ENCODE data around the gene ALK.

DNA sequence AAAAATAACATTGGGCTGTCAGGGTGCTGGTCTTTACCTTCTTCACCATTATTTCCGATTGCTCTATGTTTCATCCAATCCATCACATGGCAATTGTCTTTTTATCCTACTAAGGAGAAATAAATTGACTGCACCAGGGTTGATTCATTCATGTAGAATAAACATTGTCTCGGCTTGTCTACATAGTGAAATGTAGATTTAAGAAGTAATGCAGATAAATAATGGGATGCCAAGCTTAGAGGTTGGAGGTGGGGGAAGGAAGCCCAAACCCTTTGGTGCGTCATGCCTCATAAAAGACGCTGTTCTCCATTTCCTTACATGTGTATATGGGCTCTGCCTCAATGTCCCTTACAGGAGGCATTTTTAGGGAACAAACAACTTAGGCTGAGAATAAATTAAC, 117.8 kb downstream of the ALK start:
- TF ChIP-seq POLR2AphosphoS5 (IDR thresholded peaks at IDR 0.05; ENCODE audit: low read depth, low read length), result no peak
- TF ChIP-seq, protein P1, sequence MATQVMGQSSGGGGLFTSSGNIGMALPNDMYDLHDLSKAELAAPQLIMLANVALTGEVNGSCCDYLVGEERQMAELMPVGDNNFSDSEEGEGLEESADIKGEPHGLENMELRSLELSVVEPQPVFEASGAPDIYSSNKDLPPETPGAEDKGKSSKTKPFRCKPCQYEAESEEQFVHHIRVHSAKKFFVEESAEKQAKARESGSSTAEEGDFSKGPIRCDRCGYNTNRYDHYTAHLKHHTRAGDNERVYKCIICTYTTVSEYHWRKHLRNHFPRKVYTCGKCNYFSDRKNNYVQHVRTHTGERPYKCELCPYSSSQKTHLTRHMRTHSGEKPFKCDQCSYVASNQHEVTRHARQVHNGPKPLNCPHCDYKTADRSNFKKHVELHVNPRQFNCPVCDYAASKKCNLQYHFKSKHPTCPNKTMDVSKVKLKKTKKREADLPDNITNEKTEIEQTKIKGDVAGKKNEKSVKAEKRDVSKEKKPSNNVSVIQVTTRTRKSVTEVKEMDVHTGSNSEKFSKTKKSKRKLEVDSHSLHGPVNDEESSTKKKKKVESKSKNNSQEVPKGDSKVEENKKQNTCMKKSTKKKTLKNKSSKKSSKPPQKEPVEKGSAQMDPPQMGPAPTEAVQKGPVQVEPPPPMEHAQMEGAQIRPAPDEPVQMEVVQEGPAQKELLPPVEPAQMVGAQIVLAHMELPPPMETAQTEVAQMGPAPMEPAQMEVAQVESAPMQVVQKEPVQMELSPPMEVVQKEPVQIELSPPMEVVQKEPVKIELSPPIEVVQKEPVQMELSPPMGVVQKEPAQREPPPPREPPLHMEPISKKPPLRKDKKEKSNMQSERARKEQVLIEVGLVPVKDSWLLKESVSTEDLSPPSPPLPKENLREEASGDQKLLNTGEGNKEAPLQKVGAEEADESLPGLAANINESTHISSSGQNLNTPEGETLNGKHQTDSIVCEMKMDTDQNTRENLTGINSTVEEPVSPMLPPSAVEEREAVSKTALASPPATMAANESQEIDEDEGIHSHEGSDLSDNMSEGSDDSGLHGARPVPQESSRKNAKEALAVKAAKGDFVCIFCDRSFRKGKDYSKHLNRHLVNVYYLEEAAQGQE (IDR thresholded peaks at IDR 0.05; ENCODE audit: insufficient read depth in 1 of 2, low read depth in 2 of 2, low read length in 2 of 2), result no peak
